BE2C (cell line): ENCODE data around the gene SAMD11.

Experiments
- DNase-seq: peaks from one replicate; pipeline ENCODE4 v3.0.0-alpha.2; 2020
- H3K27me3 ChIP-seq: fragments of 250-450 bp; sonication (Bioruptor Pico); 2 replicates; pipeline ENCODE4 v1.5.1; 2020; ENCODE audit warnings: mild to moderate bottlenecking
- H3K36me3 ChIP-seq: fragments of 250-450 bp; sonication (Bioruptor Pico); 2 replicates; pipeline ENCODE4 v1.5.1; 2020; ENCODE audit warnings: mild to moderate bottlenecking
- H3K4me1 ChIP-seq: fragments of 250-450 bp; sonication (Bioruptor Pico); 2 replicates; pipeline ENCODE4 v1.5.1; 2020
- H3K4me3 ChIP-seq: 2 replicates; pipeline ENCODE4 v1.5.1; 2011; ENCODE audit warnings: low read depth, low read length
- H3K9me3 ChIP-seq: fragments of 250-450 bp; sonication (Bioruptor Pico); 2 replicates; pipeline ENCODE4 v1.5.1; 2020
- TF ChIP-seq, protein P1 (sequence below): IDR thresholded peaks from 2 replicates; pipeline ENCODE4 v1.5.1; 2012; ENCODE audit warnings: mild to moderate bottlenecking, low read depth, low read length

SAMD11 gene

DNA sequence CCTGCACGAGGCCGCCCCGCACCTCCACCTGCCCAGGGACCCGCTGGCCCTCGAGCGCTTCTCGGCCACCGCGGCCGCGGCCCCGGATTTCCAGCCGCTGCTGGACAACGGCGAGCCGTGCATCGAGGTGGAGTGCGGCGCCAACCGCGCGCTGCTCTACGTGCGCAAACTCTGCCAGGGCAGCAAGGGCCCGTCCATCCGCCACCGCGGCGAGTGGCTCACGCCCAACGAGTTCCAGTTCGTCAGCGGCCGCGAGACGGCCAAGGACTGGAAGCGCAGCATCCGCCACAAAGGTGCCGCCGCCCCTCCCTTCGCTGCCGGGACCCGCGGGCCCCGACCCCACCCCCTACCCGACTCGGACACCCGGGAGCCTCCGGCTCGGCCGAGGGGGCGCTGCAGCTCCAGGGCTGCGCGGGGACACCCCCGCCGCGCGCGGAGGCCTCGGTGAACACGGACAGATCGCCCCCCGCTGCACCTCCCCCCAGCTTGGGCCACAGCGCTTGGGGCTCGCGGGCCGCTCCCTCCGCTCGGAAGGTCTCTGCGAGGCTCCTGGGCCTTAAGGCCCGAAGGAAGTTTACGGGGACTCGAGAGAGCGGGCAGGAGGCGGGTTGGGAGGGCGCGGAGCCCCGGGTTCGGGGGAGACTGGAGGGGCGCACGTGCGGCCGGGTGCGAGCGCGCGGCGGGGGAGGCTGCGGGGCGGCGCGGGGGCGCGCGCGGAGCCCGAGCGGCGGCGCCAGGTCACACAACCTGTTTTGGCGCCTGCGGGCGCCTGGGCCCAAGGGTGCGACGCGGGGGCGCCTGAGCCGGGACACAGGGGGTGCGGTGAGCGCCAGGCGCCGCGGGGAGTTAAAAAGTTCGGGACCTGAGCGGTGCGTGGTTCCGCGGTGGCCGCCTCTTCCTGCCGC lies 1.2 kb downstream of the SAMD11 start:
- Histone ChIP-seq H3K36me3 (peaks cover 5% of the 10 kb centered on the region), H3K27me3 (no peaks in the 10 kb centered on the region; the same call in none of the 2 replicates), H3K4me1 (peaks cover 24% of the 10 kb centered on the region), H3K9me3 (no peaks in the 10 kb centered on the region), H3K4me3 (peak overlapping the region; percentile 57)
- peak; percentile 75 for DNase-seq
- TF ChIP-seq, protein P1, sequence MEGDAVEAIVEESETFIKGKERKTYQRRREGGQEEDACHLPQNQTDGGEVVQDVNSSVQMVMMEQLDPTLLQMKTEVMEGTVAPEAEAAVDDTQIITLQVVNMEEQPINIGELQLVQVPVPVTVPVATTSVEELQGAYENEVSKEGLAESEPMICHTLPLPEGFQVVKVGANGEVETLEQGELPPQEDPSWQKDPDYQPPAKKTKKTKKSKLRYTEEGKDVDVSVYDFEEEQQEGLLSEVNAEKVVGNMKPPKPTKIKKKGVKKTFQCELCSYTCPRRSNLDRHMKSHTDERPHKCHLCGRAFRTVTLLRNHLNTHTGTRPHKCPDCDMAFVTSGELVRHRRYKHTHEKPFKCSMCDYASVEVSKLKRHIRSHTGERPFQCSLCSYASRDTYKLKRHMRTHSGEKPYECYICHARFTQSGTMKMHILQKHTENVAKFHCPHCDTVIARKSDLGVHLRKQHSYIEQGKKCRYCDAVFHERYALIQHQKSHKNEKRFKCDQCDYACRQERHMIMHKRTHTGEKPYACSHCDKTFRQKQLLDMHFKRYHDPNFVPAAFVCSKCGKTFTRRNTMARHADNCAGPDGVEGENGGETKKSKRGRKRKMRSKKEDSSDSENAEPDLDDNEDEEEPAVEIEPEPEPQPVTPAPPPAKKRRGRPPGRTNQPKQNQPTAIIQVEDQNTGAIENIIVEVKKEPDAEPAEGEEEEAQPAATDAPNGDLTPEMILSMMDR, result no peak

- Histone ChIP-seq H3K4me3 (peak overlapping the region; percentile 57), H3K9me3 (no peaks in the 10 kb centered on the region), H3K27me3 (no peaks in the 10 kb centered on the region; the same call in none of the 2 replicates), H3K36me3 (peaks cover 14% of the 10 kb centered on the region), H3K4me1 (peaks cover 19% of the 10 kb centered on the region)
- peak; percentile 77 for DNase-seq
- TF ChIP-seq, protein P1, result no peak
Measured at GRCh38 chr1:925561-926421, 2.1 kb downstream of the SAMD11 start.

DNA sequence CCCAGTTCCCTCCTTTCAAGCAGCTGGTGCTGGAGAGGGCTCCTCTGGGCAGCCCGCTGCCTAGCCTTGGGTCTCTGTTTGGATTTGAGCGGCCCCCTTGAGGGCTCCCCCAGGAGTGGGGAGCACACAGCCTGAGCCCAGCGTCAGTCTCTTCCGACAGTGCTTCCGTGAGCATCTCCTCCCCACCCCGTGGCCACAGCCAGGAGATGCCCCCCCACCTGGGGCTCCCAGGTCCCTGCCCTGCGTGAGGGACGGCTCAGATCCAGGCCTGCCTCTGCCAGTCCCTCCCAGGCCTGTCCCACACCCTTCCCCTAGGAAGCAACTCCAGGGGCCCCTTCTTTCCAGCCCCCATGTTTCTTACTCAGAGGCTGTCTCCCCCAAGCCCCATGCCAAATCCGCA lies 3.5 kb downstream of the SAMD11 start:
- Histone ChIP-seq H3K36me3 (peaks cover 10% of the 10 kb centered on the region), H3K27me3 (no peaks in the 10 kb centered on the region; the same call in none of the 2 replicates), H3K4me1 (peaks cover 22% of the 10 kb centered on the region), H3K4me3 (no peak overlapping the region), H3K9me3 (no peaks in the 10 kb centered on the region)
- TF ChIP-seq, protein P1, result no peak
- DNase-seq, result no peak

- Histone ChIP-seq H3K4me1 (peaks cover 27% of the 10 kb centered on the region), H3K27me3 (no peaks in the 10 kb centered on the region; the same call in none of the 2 replicates)
- TF ChIP-seq, protein P1, result no peak
Measured at GRCh38 chr1:927748-928147, 4.0 kb downstream of the SAMD11 start.

DNA sequence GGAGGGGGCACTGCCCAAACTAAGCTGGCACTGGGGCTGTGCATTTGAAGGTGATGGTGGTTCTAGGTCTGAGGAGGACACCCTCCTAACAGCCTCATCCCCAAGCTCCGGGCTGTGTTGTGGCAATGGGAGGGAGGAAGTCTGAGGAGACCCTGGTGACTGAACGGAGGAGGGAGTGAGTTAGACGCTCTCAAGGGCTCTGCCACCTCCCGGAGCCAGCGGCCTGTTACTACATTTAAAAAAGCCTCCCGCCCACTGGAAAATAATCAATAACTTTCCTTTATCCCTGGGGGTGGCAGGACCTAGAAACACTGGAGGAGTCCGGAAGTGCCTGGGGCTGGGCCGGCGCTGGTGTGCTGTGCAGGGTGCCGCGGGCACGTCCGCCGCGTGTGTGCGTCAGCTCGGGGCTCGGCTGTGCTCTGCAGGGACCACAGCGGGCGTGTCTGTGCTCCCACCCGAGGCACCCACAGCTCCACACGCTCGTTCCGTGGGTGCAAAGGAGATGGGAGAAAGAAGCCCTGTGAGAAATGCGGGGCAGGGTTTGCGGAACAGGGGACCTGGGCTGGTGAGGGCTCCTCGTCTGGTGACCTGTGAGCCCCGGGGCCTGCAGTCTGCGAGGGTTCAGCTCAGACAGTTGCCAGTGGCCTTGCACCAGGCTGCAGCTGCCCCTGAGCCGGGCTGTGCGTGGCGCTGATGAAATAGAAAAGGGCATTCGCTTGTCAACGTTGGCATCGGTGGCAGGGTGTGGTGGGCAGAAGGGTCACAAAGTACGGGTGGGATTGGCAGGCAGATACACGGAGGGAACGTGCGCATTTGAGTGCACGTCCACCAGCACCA lies 5.3 kb downstream of the SAMD11 start:
- no peaks in the 10 kb centered on the region; the same call in none of the 2 replicates for H3K27me3 ChIP-seq
- no peak for DNase-seq
- peaks cover 32% of the 10 kb centered on the region for H3K4me1 ChIP-seq
- H3K36me3 ChIP-seq, result peaks cover 12% of the 10 kb centered on the region
- no peaks in the 10 kb centered on the region for H3K9me3 ChIP-seq
- no peak overlapping the region for H3K4me3 ChIP-seq
- TF ChIP-seq, protein P1, result no peak

More at GRCh38 chr1:927748-928147, 4.0 kb downstream of the SAMD11 start:
- no peak overlapping the region for H3K4me3 ChIP-seq
- H3K36me3 ChIP-seq, result peaks cover 12% of the 10 kb centered on the region
- no peaks in the 10 kb centered on the region for H3K9me3 ChIP-seq
- DNase-seq, result no peak
